ENCODE measurements around the gene LMLN. TPM values are rescaled to one million over a fixed set of nuclear protein-coding genes. Genes with fewer than 3 reads are reported as not detected.

The LMLN gene
- total and polyA plus RNA-seq, 8 donors = 0.15 to 13.8 (median 2.0) TPM

DNA sequence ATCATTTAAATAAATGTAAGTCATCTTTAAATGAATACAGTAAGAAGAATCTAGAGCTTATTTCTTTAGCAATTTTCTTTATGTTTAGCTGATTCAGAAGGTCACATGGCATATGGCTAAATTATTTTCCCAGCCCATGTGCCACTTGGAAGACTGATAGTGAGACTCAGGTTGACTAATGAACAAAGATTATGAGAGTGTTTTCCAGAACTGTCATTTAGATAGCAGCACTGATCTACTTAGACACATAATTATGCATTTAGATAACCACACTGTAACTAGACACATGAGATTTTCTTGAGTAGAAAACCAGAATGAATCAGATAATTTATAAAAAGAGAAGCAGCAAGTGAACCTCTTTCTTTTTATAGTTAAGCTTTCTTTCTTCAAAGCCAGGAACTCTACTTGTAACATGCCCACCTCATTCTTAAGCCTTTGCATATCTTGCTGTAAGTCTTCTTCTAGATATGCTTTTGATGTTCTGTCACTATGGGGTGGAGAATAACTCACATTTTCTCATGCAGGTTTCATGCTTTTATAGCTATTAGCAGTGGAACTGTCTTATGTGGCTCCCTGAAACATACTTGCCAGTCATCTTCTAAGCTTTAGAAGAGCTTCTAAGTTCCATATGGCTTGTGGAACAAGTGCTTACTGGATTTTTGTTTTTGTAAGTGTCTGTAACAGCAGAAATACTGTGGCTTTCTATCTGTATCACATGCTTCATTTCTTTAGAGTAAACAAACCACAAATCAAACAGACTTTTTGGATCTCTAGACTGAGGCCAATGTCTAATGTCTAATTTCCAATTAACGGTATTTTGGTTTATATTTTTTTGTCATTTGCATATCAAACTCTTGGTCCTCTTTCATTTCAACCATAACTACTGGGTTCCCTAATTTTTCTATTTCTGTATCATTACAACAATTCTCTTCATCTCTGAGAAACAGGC is 101.4 kb downstream of the LMLN start:
- TF ChIP-seq POLR2A (IDR thresholded peaks at IDR 0.05) = no peak
- TF ChIP-seq, protein P1, sequence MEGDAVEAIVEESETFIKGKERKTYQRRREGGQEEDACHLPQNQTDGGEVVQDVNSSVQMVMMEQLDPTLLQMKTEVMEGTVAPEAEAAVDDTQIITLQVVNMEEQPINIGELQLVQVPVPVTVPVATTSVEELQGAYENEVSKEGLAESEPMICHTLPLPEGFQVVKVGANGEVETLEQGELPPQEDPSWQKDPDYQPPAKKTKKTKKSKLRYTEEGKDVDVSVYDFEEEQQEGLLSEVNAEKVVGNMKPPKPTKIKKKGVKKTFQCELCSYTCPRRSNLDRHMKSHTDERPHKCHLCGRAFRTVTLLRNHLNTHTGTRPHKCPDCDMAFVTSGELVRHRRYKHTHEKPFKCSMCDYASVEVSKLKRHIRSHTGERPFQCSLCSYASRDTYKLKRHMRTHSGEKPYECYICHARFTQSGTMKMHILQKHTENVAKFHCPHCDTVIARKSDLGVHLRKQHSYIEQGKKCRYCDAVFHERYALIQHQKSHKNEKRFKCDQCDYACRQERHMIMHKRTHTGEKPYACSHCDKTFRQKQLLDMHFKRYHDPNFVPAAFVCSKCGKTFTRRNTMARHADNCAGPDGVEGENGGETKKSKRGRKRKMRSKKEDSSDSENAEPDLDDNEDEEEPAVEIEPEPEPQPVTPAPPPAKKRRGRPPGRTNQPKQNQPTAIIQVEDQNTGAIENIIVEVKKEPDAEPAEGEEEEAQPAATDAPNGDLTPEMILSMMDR (IDR thresholded peaks at IDR 0.05) = no peak
- TF ChIP-seq POLR2AphosphoS5 (IDR thresholded peaks at IDR 0.05) = no peak
- no peak for TF ChIP-seq EP300 (IDR thresholded peaks at IDR 0.05)
- H3K27ac ChIP-seq = no peak overlapping the region
- H3K9me3 ChIP-seq = no peaks in the 10 kb centered on the region
- H3K36me3 ChIP-seq = no peaks in the 10 kb centered on the region
- no peaks in the 10 kb centered on the region for H3K4me1 ChIP-seq
- WGBS, 5 donors = 37 to 68% (median 49%) methylated on average over 1 of the region's 1 CpG
- H3K27me3 ChIP-seq = peaks cover 0 to 22% (median 0%) of the 10 kb centered on the region in 3 donors
- DNase-seq = no peak
- H3K4me3 ChIP-seq = no peak overlapping the region
- intact Hi-C loops (cut with DNase I; ENCODE audit: low total_unique reads) = no loop called here

DNA sequence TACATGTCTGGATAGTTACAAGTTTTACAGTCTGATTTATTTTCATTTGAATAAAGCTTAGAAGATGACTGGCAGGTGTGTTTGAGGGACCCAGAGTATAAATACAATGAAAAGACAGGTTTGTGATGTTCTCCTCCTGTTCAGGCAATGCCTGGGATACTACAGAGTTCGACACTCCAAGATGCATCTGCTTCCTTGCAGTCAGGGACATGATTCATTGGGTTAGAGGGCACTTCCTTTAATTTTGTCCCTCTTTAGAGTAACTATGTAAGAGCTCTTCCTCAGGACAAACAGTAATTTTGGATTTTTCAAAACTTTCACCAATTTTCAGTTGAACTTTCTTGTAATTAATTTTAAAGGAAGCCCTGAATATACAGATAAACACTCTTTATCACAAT is 102.0 kb downstream of the LMLN start:
- 42 to 63% (median 60%) methylated on average over 1 of the region's 1 CpG for WGBS, 5 donors
- DNase-seq = no peak

DNA sequence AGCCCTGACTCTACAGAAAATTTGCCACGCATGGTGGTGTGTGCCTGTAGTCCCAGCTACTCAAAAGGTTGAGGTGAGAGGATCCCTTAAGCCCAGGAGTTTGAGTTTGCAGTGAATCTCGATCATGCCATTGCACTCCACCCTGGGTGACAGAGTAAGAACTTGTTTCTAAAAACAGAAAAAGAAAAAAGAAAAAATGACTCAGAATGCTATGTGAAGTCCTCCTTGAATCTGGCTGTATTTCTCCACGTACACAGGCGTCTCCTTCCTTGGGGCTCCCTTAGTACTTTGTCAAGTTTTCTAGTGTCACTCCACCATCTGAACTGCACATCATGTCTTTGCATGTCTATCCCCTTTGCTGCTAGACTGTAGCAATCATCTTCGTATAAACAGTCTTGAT is 104.4 kb downstream of the LMLN start:
- DNase-seq = no peak
- no peaks in the 10 kb centered on the region for H3K36me3 ChIP-seq
- H3K27ac ChIP-seq = no peak overlapping the region
- TF ChIP-seq, protein P1 (IDR thresholded peaks at IDR 0.05) = no peak
- TF ChIP-seq POLR2AphosphoS5 (IDR thresholded peaks at IDR 0.05) (no peak), EP300 (IDR thresholded peaks at IDR 0.05) (no peak), POLR2A (IDR thresholded peaks at IDR 0.05) (no peak)
- intact Hi-C loops (cut with DNase I; ENCODE audit: low total_unique reads) = no loop called here
- no peak overlapping the region for H3K4me3 ChIP-seq
- H3K27me3 ChIP-seq = peaks cover 0 to 26% (median 0%) of the 10 kb centered on the region in 3 donors
- no peaks in the 10 kb centered on the region for H3K9me3 ChIP-seq
- WGBS, 5 donors = 75 to 84% (median 78%) methylated on average over 5 of the region's 5 CpGs
- H3K4me1 ChIP-seq = no peaks in the 10 kb centered on the region

More for the DNA sequence above, 102.0 kb downstream of the LMLN start:
- H3K4me1 ChIP-seq = no peaks in the 10 kb centered on the region
- TF ChIP-seq EP300 (IDR thresholded peaks at IDR 0.05) (no peak), POLR2A (IDR thresholded peaks at IDR 0.05) (no peak), POLR2AphosphoS5 (IDR thresholded peaks at IDR 0.05) (no peak)
- TF ChIP-seq, protein P1 (IDR thresholded peaks at IDR 0.05) = no peak
- H3K27me3 ChIP-seq = peaks cover 0 to 22% (median 0%) of the 10 kb centered on the region in 3 donors
- no peaks in the 10 kb centered on the region for H3K36me3 ChIP-seq
- intact Hi-C loops (cut with DNase I; ENCODE audit: low total_unique reads) = no loop called here
- no peak overlapping the region for H3K4me3 ChIP-seq
- no peaks in the 10 kb centered on the region for H3K9me3 ChIP-seq
- H3K27ac ChIP-seq = no peak overlapping the region

DNA sequence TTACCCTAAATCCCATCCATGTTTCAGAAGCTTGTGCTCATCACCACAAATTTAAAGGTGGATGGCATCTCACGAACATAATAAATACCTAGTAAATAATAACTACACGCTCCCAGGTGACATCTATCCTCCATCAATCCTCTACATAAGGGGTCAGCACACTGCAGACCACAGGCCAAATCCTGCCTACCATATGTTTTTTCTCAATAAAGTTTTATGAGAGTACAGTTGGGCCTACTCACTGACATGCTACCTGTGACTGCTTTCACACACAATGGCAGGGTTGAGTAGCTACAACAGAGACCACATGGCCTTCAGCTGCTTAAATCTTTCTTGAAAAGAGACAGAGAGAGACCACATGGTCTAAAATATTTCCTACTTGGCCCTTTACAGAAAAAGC is 105.9 kb downstream of the LMLN start:
- TF ChIP-seq POLR2A (IDR thresholded peaks at IDR 0.05) (no peak), POLR2AphosphoS5 (IDR thresholded peaks at IDR 0.05) (no peak), EP300 (IDR thresholded peaks at IDR 0.05) (no peak)
- TF ChIP-seq, protein P1 (IDR thresholded peaks at IDR 0.05) = no peak
- Histone ChIP-seq H3K36me3 (no peaks in the 10 kb centered on the region), H3K4me1 (no peaks in the 10 kb centered on the region), H3K9me3 (no peaks in the 10 kb centered on the region), H3K27ac (no peak overlapping the region), H3K27me3 (peaks cover 0 to 19% (median 0%) of the 10 kb centered on the region in 3 donors), H3K4me3 (no peak overlapping the region)
- WGBS, 5 donors = 70 to 99% (median 84%) methylated on average over 2 of the region's 2 CpGs
- intact Hi-C loops (cut with DNase I; ENCODE audit: low total_unique reads) = no loop called here
- no peak for DNase-seq
